Measurements from ENCODE around the gene OVCH2. TPM values are rescaled to one million over a fixed set of nuclear protein-coding genes. Genes with fewer than 3 reads are reported as not detected.

Gene OVCH2
- total RNA-seq, 1 experiment from 2014 or later = 0.57 TPM

DNA sequence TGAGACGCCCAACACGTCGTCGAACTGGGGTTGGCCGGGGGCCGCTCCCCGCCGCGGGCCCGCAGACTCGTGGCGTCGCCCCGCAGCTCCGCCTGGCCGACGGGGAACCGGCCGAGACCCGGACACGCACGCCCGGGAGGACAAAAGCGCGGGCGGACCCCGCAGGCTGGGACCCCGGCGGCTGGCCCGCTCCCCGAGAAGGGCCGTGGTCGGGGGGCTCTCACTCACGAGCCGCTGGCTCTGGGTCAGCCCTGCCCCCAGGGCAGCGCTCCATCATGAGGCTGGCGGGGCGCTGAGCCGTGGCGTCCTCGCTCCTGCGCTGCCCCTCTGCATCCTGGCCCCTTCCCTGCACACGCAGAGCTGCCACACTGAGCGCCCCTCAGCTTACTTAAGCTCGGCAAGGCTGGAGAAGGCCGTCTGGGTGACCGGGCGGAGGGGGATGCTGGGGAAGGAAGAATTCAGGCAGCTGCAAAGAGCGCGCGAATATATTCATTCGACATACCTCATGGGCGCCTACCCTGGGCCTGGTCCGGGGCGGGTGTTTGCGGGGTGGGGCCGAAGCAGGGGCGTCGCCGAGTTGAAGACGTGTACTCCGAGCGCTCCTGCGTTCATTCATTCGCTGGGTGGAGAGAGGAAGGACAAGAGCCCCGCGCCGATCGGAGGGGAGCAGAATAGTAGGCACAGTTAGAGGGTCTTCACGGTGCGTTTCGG lies 32.4 kb downstream of the OVCH2 start (continued):
- TF ChIP-seq, protein P1, sequence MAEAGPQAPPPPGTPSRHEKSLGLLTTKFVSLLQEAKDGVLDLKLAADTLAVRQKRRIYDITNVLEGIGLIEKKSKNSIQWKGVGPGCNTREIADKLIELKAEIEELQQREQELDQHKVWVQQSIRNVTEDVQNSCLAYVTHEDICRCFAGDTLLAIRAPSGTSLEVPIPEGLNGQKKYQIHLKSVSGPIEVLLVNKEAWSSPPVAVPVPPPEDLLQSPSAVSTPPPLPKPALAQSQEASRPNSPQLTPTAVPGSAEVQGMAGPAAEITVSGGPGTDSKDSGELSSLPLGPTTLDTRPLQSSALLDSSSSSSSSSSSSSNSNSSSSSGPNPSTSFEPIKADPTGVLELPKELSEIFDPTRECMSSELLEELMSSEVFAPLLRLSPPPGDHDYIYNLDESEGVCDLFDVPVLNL (CRISPR knock-in tag; IDR thresholded peaks at IDR 0.05; ENCODE audit: borderline replicate concordance, low read depth) = peak; percentile 33; the same call in 1 of the 2 replicates
- TF ChIP-seq NR2C2 (CRISPR knock-in tag; IDR thresholded peaks at IDR 0.05) = no peak
- no peak for TF ChIP-seq TEAD1 (CRISPR knock-in tag; IDR thresholded peaks at IDR 0.05)
- peak; percentile 47; the same call in 1 of the 2 replicates for TF ChIP-seq FOXK1 (CRISPR knock-in tag; IDR thresholded peaks at IDR 0.05)
- no peak for TF ChIP-seq CREB1 (CRISPR knock-in tag; IDR thresholded peaks at IDR 0.05)
- no peak for TF ChIP-seq MXD4 (CRISPR knock-in tag; IDR thresholded peaks at IDR 0.05; ENCODE audit: borderline replicate concordance)
- no peak for TF ChIP-seq PREB (CRISPR knock-in tag; IDR thresholded peaks at IDR 0.05; ENCODE audit: borderline replicate concordance)
- peak; percentile 73 for TF ChIP-seq ATF1 (CRISPR knock-in tag; IDR thresholded peaks at IDR 0.05)
- TF ChIP-seq, protein P2, sequence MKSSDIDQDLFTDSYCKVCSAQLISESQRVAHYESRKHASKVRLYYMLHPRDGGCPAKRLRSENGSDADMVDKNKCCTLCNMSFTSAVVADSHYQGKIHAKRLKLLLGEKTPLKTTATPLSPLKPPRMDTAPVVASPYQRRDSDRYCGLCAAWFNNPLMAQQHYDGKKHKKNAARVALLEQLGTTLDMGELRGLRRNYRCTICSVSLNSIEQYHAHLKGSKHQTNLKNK (CRISPR knock-in tag; IDR thresholded peaks at IDR 0.05) = no peak
- no peak for TF ChIP-seq HMGA2 (CRISPR knock-in tag; IDR thresholded peaks at IDR 0.05)
- TF ChIP-seq ZNF121 (CRISPR knock-in tag; IDR thresholded peaks at IDR 0.05) = no peak
- TF ChIP-seq FOXP1 (CRISPR knock-in tag; IDR thresholded peaks at IDR 0.05; ENCODE audit: borderline replicate concordance) = peak; percentile 72; the same call in 1 of the 2 replicates
- 0 out of 2 replicates have a peak, but pooled peaks have one; percentile 53 for TF ChIP-seq TP53 (CRISPR knock-in tag; IDR thresholded peaks at IDR 0.05)
- peak; percentile 54; the same call in 1 of the 2 replicates for TF ChIP-seq CREM (CRISPR knock-in tag; IDR thresholded peaks at IDR 0.05)
- no peak for TF ChIP-seq ZNF512 (CRISPR knock-in tag; IDR thresholded peaks at IDR 0.05; ENCODE audit: borderline replicate concordance)
- no peak for TF ChIP-seq NR1H2 (CRISPR knock-in tag; IDR thresholded peaks at IDR 0.05)
- TF ChIP-seq OVOL2 (CRISPR knock-in tag; IDR thresholded peaks at IDR 0.05; ENCODE audit: borderline replicate concordance) = no peak
- peak; percentile 48; the same call in 1 of the 2 replicates for TF ChIP-seq ELF4 (CRISPR knock-in tag; IDR thresholded peaks at IDR 0.05; ENCODE audit: low read depth)
- no peak; the same call in 1 of the 2 replicates for TF ChIP-seq MAX (CRISPR knock-in tag; IDR thresholded peaks at IDR 0.05)
- no peak for TF ChIP-seq ZNF232 (CRISPR knock-in tag; IDR thresholded peaks at IDR 0.05)
- TF ChIP-seq, protein P3, sequence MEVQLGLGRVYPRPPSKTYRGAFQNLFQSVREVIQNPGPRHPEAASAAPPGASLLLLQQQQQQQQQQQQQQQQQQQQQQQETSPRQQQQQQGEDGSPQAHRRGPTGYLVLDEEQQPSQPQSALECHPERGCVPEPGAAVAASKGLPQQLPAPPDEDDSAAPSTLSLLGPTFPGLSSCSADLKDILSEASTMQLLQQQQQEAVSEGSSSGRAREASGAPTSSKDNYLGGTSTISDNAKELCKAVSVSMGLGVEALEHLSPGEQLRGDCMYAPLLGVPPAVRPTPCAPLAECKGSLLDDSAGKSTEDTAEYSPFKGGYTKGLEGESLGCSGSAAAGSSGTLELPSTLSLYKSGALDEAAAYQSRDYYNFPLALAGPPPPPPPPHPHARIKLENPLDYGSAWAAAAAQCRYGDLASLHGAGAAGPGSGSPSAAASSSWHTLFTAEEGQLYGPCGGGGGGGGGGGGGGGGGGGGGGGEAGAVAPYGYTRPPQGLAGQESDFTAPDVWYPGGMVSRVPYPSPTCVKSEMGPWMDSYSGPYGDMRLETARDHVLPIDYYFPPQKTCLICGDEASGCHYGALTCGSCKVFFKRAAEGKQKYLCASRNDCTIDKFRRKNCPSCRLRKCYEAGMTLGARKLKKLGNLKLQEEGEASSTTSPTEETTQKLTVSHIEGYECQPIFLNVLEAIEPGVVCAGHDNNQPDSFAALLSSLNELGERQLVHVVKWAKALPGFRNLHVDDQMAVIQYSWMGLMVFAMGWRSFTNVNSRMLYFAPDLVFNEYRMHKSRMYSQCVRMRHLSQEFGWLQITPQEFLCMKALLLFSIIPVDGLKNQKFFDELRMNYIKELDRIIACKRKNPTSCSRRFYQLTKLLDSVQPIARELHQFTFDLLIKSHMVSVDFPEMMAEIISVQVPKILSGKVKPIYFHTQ (CRISPR knock-in tag; IDR thresholded peaks at IDR 0.05) = no peak
- peak; percentile 46 for TF ChIP-seq SP1 (CRISPR knock-in tag; conservative IDR thresholded peaks at IDR 0.05)
- TF ChIP-seq ZSCAN18 (CRISPR knock-in tag; IDR thresholded peaks at IDR 0.05) = no peak
- TF ChIP-seq RELA (CRISPR knock-in tag; IDR thresholded peaks at IDR 0.05; ENCODE audit: borderline replicate concordance) = no peak
- TF ChIP-seq NFE2L1 (CRISPR knock-in tag; IDR thresholded peaks at IDR 0.05) = no peak
- TF ChIP-seq, protein P4, sequence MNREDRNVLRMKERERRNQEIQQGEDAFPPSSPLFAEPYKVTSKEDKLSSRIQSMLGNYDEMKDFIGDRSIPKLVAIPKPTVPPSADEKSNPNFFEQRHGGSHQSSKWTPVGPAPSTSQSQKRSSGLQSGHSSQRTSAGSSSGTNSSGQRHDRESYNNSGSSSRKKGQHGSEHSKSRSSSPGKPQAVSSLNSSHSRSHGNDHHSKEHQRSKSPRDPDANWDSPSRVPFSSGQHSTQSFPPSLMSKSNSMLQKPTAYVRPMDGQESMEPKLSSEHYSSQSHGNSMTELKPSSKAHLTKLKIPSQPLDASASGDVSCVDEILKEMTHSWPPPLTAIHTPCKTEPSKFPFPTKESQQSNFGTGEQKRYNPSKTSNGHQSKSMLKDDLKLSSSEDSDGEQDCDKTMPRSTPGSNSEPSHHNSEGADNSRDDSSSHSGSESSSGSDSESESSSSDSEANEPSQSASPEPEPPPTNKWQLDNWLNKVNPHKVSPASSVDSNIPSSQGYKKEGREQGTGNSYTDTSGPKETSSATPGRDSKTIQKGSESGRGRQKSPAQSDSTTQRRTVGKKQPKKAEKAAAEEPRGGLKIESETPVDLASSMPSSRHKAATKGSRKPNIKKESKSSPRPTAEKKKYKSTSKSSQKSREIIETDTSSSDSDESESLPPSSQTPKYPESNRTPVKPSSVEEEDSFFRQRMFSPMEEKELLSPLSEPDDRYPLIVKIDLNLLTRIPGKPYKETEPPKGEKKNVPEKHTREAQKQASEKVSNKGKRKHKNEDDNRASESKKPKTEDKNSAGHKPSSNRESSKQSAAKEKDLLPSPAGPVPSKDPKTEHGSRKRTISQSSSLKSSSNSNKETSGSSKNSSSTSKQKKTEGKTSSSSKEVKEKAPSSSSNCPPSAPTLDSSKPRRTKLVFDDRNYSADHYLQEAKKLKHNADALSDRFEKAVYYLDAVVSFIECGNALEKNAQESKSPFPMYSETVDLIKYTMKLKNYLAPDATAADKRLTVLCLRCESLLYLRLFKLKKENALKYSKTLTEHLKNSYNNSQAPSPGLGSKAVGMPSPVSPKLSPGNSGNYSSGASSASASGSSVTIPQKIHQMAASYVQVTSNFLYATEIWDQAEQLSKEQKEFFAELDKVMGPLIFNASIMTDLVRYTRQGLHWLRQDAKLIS (CRISPR knock-in tag; IDR thresholded peaks at IDR 0.05; ENCODE audit: borderline replicate concordance) = no peak
- TF ChIP-seq ESRRA (CRISPR knock-in tag; IDR thresholded peaks at IDR 0.05; ENCODE audit: borderline replicate concordance) = peak; percentile 20; the same call in 1 of the 2 replicates
